ENCODE results near the gene CHKA.

CHKA gene

DNA sequence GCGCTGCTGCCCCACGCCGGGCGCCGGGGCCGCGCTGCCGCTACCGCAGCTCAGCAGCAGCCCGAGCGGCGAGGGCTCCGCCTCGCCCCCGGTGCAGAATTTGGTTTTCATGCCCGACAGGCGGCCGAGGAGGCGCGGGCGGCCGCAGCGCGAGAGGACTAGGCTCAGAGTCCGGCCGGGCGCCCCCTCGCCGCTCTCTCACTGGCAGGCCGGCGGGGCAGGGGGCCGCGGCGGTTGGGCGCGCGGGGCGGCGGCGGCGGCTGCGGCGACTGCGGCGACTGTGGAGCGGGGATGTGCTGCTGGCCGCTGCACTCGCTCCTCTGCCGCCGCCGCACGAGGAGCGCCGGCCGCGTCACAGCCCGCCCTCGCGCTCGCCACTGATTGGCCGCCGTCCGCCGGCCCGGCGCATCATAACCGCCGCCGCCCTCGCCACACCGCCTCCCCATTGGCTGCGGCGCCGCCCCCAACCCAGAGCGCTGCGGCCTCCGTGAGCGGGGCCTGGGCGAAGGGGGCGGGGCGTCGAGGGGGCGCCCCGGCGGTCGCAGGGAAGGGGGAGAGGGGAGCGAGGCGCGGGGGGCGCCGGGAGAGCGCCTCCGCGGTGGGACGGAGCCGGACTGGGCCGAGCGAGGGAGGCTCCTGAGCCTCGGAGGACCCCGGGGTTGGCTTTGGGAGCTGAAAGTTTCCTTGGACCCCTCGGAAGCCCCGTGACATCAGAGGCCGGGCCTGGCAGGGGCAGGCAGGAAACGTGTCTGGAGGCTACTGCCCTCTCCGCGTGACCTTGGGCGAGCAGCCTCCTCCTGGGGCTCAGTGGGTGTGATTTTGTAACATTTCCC, at the start of gene CHKA:
Gene CHKA (minus strand): TSS at position 322 of the 833 bp plus-strand sequence. CDS start 211 bp downstream, at position 111.
- peak; percentile 82 to 95 for DNase-seq (ENCODE audit: low read depth in 2 of 2)
- H3K4me3 ChIP-seq (replicated peaks in 1 of 2; ENCODE audit: low read depth in 2 of 2, low read length in 2 of 2), result peak within 1 kb of the TSS; percentile 60 to 61
- TF ChIP-seq, protein P1, sequence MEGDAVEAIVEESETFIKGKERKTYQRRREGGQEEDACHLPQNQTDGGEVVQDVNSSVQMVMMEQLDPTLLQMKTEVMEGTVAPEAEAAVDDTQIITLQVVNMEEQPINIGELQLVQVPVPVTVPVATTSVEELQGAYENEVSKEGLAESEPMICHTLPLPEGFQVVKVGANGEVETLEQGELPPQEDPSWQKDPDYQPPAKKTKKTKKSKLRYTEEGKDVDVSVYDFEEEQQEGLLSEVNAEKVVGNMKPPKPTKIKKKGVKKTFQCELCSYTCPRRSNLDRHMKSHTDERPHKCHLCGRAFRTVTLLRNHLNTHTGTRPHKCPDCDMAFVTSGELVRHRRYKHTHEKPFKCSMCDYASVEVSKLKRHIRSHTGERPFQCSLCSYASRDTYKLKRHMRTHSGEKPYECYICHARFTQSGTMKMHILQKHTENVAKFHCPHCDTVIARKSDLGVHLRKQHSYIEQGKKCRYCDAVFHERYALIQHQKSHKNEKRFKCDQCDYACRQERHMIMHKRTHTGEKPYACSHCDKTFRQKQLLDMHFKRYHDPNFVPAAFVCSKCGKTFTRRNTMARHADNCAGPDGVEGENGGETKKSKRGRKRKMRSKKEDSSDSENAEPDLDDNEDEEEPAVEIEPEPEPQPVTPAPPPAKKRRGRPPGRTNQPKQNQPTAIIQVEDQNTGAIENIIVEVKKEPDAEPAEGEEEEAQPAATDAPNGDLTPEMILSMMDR (IDR thresholded peaks at IDR 0.05; ENCODE audit: low read depth, low read length), result no peak

DNA sequence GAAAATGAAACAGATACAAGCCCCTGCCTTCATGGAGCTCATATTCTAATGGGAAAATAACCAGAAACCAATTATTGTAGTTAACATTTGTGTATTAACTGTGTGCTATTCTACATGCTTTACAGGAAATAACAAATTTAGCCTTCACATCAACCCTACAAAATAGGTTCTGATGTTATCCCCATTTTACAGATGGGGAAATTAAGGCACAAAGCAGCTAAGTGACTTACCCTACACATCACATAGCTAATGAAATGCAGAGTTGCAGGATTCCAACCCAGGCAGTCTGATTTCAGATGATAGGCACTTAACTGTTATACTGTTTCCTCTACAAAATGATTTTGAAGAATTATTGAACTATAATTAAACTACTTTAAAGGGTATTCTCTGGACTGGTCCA, 48.3 kb upstream of the CHKA start:
- TF ChIP-seq, protein P1 (IDR thresholded peaks at IDR 0.05; ENCODE audit: low read depth, low read length), result no peak
- DNase-seq (ENCODE audit: low read depth in 2 of 2), result no peak
- no peak overlapping the region for H3K4me3 ChIP-seq (replicated peaks in 1 of 2; ENCODE audit: low read depth in 2 of 2, low read length in 2 of 2)

DNA sequence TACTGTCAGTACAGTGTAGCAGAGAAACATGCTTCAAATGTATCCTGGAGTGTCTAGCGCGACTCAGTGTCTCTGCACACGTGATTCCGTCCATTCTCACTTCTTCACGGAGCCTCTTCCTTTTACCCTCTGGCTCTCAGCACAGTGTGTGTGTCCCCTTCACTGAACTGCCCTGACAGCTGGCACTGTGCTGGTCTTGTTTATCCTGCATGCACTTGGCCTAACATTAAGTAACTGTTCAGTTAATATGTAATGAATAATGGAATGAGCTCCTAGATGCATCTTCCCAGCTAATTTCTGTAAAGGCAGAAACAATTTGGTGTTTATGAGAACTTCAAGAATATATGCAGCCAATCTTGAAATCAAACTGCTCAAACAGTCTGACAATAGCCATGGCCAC, 47.5 kb upstream of the CHKA start:
- TF ChIP-seq, protein P1 (IDR thresholded peaks at IDR 0.05; ENCODE audit: low read depth, low read length), result no peak
- no peak overlapping the region for H3K4me3 ChIP-seq (replicated peaks in 1 of 2; ENCODE audit: low read depth in 2 of 2, low read length in 2 of 2)
- no peak for DNase-seq (ENCODE audit: low read depth in 2 of 2)

DNA sequence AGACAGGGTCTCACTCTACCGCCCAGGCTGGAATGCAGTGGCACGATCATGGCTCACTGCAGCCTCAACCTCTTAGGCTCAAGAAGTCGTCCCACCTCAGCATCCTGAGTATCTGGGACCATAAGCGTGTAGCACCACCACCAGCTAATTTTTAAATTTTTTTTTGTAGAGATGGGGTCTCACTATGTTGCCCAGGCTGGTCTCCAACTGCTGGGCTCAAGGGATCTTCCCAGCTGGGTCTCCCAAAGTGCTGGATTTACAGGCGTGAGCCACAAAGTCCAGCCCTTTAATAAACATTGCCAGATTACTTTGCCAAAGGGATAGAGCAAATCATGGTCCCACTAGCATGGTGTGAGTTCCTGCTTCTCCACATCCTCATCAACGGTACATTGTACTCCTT, 46.3 kb upstream of the CHKA start:
- no peak for DNase-seq (ENCODE audit: low read depth in 2 of 2)
- no peak overlapping the region for H3K4me3 ChIP-seq (replicated peaks in 1 of 2; ENCODE audit: low read depth in 2 of 2, low read length in 2 of 2)
- TF ChIP-seq, protein P1 (IDR thresholded peaks at IDR 0.05; ENCODE audit: low read depth, low read length), result no peak

DNA sequence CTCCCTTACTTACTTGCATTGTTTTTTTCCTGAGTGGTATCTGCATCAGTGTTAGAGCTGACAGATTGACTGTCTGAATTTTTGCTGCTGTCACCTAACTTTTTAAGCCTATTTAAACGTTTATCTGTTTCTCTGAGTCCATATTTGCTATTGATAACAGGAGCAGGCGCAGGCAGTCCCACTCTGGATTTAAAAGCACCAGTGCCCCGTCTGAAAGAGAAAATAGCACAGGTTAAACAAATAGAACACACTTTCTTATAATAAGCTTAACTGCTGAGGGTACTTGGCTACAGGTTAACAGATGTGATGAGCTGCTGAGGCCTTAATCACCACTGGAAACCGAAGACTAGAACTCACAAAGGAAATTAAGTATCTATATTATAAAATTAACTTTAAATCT, 45.8 kb upstream of the CHKA start:
- no peak overlapping the region for H3K4me3 ChIP-seq (replicated peaks in 1 of 2; ENCODE audit: low read depth in 2 of 2, low read length in 2 of 2)
- DNase-seq (ENCODE audit: low read depth in 2 of 2), result no peak
- TF ChIP-seq, protein P1 (IDR thresholded peaks at IDR 0.05; ENCODE audit: low read depth, low read length), result no peak

DNA sequence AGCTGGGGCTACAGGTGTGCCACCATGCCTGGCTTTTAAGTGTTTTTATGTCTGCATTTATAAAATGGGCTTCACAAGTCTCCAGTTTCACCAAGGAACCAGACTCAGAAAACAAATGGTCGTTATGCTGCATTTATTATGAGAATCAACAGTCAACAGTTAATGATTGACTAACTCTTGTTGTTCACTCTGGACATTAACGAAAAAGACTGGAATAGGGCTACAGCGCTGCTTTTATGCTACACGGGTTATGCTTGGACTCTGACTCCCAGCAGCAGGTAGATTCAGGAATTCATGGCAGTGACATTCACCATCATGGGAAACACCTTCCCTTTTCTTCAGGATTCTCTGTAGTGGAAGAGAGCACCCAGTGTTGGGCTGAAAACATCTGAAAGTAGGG, 44.4 kb upstream of the CHKA start:
- TF ChIP-seq, protein P1 (IDR thresholded peaks at IDR 0.05; ENCODE audit: low read depth, low read length), result no peak
- no peak for DNase-seq (ENCODE audit: low read depth in 2 of 2)
- H3K4me3 ChIP-seq (replicated peaks in 1 of 2; ENCODE audit: low read depth in 2 of 2, low read length in 2 of 2), result no peak overlapping the region
